ENCODE data around the gene RAB3C. TPM values are rescaled to one million over a fixed set of nuclear protein-coding genes. Genes with fewer than 3 reads are reported as not detected.

RAB3C gene
- total RNA-seq, 3 donors from 2014 or later: 0.29 to 6.1 (median 2.6) TPM

- Histone ChIP-seq H3K4me1 (no peaks in the 10 kb centered on the region), H3K4me3 (no peak overlapping the region), H3K27ac (no peak overlapping the region), H3K27me3 (no peaks in the 10 kb centered on the region), H3K36me3 (no peaks in the 10 kb centered on the region), H3K9me3 (no peaks in the 10 kb centered on the region)
- intact Hi-C loops (cut with DNase I; ENCODE audit: low total_unique reads): no loop called here
- TF ChIP-seq, protein P1, sequence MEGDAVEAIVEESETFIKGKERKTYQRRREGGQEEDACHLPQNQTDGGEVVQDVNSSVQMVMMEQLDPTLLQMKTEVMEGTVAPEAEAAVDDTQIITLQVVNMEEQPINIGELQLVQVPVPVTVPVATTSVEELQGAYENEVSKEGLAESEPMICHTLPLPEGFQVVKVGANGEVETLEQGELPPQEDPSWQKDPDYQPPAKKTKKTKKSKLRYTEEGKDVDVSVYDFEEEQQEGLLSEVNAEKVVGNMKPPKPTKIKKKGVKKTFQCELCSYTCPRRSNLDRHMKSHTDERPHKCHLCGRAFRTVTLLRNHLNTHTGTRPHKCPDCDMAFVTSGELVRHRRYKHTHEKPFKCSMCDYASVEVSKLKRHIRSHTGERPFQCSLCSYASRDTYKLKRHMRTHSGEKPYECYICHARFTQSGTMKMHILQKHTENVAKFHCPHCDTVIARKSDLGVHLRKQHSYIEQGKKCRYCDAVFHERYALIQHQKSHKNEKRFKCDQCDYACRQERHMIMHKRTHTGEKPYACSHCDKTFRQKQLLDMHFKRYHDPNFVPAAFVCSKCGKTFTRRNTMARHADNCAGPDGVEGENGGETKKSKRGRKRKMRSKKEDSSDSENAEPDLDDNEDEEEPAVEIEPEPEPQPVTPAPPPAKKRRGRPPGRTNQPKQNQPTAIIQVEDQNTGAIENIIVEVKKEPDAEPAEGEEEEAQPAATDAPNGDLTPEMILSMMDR (IDR thresholded peaks at IDR 0.05): no peak
- TF ChIP-seq POLR2AphosphoS5 (IDR thresholded peaks at IDR 0.05): no peak
- no peak for TF ChIP-seq POLR2A (IDR thresholded peaks at IDR 0.05)
- DNase-seq (ENCODE audit: low spot score in 2 of 2): no peak
Measured at GRCh38 chr5:58671155-58671554, 88.3 kb downstream of the RAB3C start.

- intact Hi-C loops (cut with DNase I; ENCODE audit: low total_unique reads): no loop called here
- TF ChIP-seq, protein P1 (IDR thresholded peaks at IDR 0.05): no peak
- no peak for TF ChIP-seq POLR2AphosphoS5 (IDR thresholded peaks at IDR 0.05)
- no peak for TF ChIP-seq POLR2A (IDR thresholded peaks at IDR 0.05)
- H3K9me3 ChIP-seq: no peaks in the 10 kb centered on the region
- no peaks in the 10 kb centered on the region for H3K4me1 ChIP-seq
- no peak overlapping the region for H3K4me3 ChIP-seq
- H3K27ac ChIP-seq: no peak overlapping the region
- no peak for DNase-seq (ENCODE audit: low spot score in 2 of 2)
- H3K36me3 ChIP-seq: no peaks in the 10 kb centered on the region
- no peaks in the 10 kb centered on the region for H3K27me3 ChIP-seq
Measured at GRCh38 chr5:58672521-58672920, 89.6 kb downstream of the RAB3C start.

DNA sequence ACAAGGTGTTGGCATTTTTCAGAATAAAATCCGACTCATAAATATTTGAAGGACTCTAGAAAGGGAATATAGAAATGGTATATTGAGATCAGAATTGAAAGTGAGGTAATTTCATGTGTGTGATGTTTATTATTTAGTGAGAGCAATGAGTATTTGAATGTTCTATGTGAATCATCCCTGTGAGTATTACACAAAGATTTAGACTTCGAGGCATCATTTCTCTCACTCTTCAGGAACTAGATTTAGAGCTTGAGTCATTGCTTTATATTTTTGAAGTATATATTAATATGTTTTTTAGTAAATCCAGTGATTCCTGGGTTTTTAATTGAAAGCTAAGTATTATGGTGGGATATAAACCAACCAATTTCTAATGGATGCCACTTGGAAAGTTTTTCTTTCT lies 91.2 kb downstream of the RAB3C start:
- H3K4me3 ChIP-seq: no peak overlapping the region

GRCh38 chr5:58674711-58675110 lies 91.8 kb downstream of the RAB3C start:
- intact Hi-C loops (cut with DNase I; ENCODE audit: low total_unique reads): no loop called here
- Histone ChIP-seq H3K27me3 (no peaks in the 10 kb centered on the region), H3K36me3 (no peaks in the 10 kb centered on the region), H3K4me3 (no peak overlapping the region), H3K9me3 (no peaks in the 10 kb centered on the region), H3K4me1 (no peaks in the 10 kb centered on the region), H3K27ac (no peak overlapping the region)
- TF ChIP-seq POLR2AphosphoS5 (IDR thresholded peaks at IDR 0.05) (no peak), POLR2A (IDR thresholded peaks at IDR 0.05) (no peak)
- TF ChIP-seq, protein P1 (IDR thresholded peaks at IDR 0.05): no peak
- DNase-seq (ENCODE audit: low spot score in 2 of 2): no peak

More for the DNA sequence above, 91.2 kb downstream of the RAB3C start:
- no peaks in the 10 kb centered on the region for H3K4me1 ChIP-seq
- H3K9me3 ChIP-seq: no peaks in the 10 kb centered on the region
- no peak for DNase-seq (ENCODE audit: low spot score in 2 of 2)
- no peak overlapping the region for H3K27ac ChIP-seq
- no peaks in the 10 kb centered on the region for H3K36me3 ChIP-seq
- intact Hi-C loops (cut with DNase I; ENCODE audit: low total_unique reads): no loop called here
- no peaks in the 10 kb centered on the region for H3K27me3 ChIP-seq
- TF ChIP-seq POLR2A (IDR thresholded peaks at IDR 0.05): no peak
- TF ChIP-seq, protein P1 (IDR thresholded peaks at IDR 0.05): no peak
- TF ChIP-seq POLR2AphosphoS5 (IDR thresholded peaks at IDR 0.05): no peak

GRCh38 chr5:58675341-58675740 lies 92.5 kb downstream of the RAB3C start:
- H3K36me3 ChIP-seq: no peaks in the 10 kb centered on the region
- TF ChIP-seq POLR2A (IDR thresholded peaks at IDR 0.05): no peak
- TF ChIP-seq, protein P1 (IDR thresholded peaks at IDR 0.05): no peak
- TF ChIP-seq POLR2AphosphoS5 (IDR thresholded peaks at IDR 0.05): no peak
- DNase-seq (ENCODE audit: low spot score in 2 of 2): no peak
- H3K4me1 ChIP-seq: no peaks in the 10 kb centered on the region
- H3K4me3 ChIP-seq: no peak overlapping the region
- H3K27me3 ChIP-seq: no peaks in the 10 kb centered on the region
- intact Hi-C loops (cut with DNase I; ENCODE audit: low total_unique reads): no loop called here
- H3K9me3 ChIP-seq: no peaks in the 10 kb centered on the region
- H3K27ac ChIP-seq: no peak overlapping the region

Measured in breast epithelium (tissue), 4 donors.